Liver (tissue), 3 donors: ENCODE measurements around the gene ZNF534.

Experiments used
- CTCF ChIP-seq: fragments of 150-350 bp; IDR thresholded peaks from 2 replicates; pipeline ENCODE4 v1.5.1; 2017; ENCODE audit warnings: improper control_type of control experiment, low read depth, low read length; ENCODE audit not compliant: missing input control
- GABPA ChIP-seq, 2 donors: IDR thresholded peaks in 1 of 2; conservative IDR thresholded peaks in 1 of 2; 2 replicates each; pipeline ENCODE4 v1.6.1; 2016; ENCODE audit warnings: antibody characterized with exemption in 2 of 2, mild to moderate bottlenecking in 1 of 2, moderate library complexity in 1 of 2
- HNF4A ChIP-seq, 2 donors: conservative IDR thresholded peaks; 2 replicates each; pipeline ENCODE4 v1.6.1; 2016; ENCODE audit warnings: antibody characterized with exemption in 2 of 2, mild to moderate bottlenecking in 2 of 2
- MAX ChIP-seq: IDR thresholded peaks from 2 replicates; pipeline ENCODE4 v1.6.1; 2016; ENCODE audit warnings: antibody characterized with exemption
- RAD21 ChIP-seq, 2 donors: IDR thresholded peaks; 2 replicates each; pipeline ENCODE4 v1.6.1; 2016; ENCODE audit warnings: antibody characterized with exemption in 2 of 2, mild to moderate bottlenecking in 2 of 2
- RXRA ChIP-seq, 2 donors: IDR thresholded peaks; 2 replicates each; pipeline ENCODE4 v1.6.1; 2017 to 2018; ENCODE audit warnings: antibody characterized with exemption in 2 of 2, mild to moderate bottlenecking in 1 of 2
- SP1 ChIP-seq: IDR thresholded peaks from 2 replicates; pipeline ENCODE4 v1.6.1; 2018; ENCODE audit warnings: antibody characterized with exemption, mild to moderate bottlenecking
- donor health status: healthy.
- donor health status: healthy.

GRCh38 chr19:52451241-52451640, 22.3 kb downstream of the ZNF534 start:
- TF ChIP-seq CTCF (no peak), RXRA (IDR thresholded peaks at IDR 0.05) (no peak), MAX (no peak), RAD21 (IDR thresholded peaks at IDR 0.05) (no peak), GABPA (IDR thresholded peaks at IDR 0.05 in 1 of 2, conservative IDR thresholded peaks at IDR 0.05 in 1 of 2) (no peak), HNF4A (conservative IDR thresholded peaks at IDR 0.05) (no peak), SP1 (no peak)
